ENCODE results near the gene LNPEP. TPM values are rescaled to one million over a fixed set of nuclear protein-coding genes. Genes with fewer than 3 reads are reported as not detected.

The LNPEP gene
- total RNA-seq, 1 experiment from 2014 or later = 18.8 TPM

GRCh38 chr5:97044052-97044451 is 108.2 kb downstream of the LNPEP start:
- no peak overlapping the region for H2AFZ ChIP-seq
- BruUV-seq (replicated peaks) = no TSS peak
- no peaks in the 10 kb centered on the region for H3K4me1 ChIP-seq (replicated peaks; ENCODE audit: insufficient read depth)
- no peak overlapping the region for H3K27ac ChIP-seq
- H3K36me3 ChIP-seq (ENCODE audit: low read depth) = no peaks in the 10 kb centered on the region
- CTCF ChIA-PET = no interaction called here
- no peaks in the 10 kb centered on the region for H3K9me2 ChIP-seq (ENCODE audit: insufficient read depth)
- POLR2A ChIA-PET (ENCODE audit: unreplicated experiment) = interaction anchor here (0.6 to 0.7 kb wide), 2 partner anchors 99 to 106 kb away, joined by 3 to 9 read pairs; no protein-coding TSS in a partner anchor
- H3K9me3 ChIP-seq (ENCODE audit: insufficient read depth, low read depth) = no peaks in the 10 kb centered on the region
- TF ChIP-seq EZH2 (IDR thresholded peaks at IDR 0.05; ENCODE audit: low read depth) (no peak), CTCF (conservative IDR thresholded peaks at IDR 0.05) (no peak; the same call in 1 of the 2 replicates)
- H3K79me2 ChIP-seq (ENCODE audit: low read depth) = no peaks in the 10 kb centered on the region
- H3K27me3 ChIP-seq (ENCODE audit: insufficient read depth, low read depth) = no peaks in the 10 kb centered on the region
- no peak for DNase-seq
- H3K4me3 ChIP-seq = no peak overlapping the region
- no peaks in the 10 kb centered on the region for H4K20me1 ChIP-seq (ENCODE audit: insufficient read depth)
- no peaks in the 10 kb centered on the region for H3F3A ChIP-seq (ENCODE audit: insufficient read depth, low read depth)
- intact Hi-C loops (cut with micrococcal nuclease; ENCODE audit: unreplicated experiment) = no loop called here
- H3K4me2 ChIP-seq = no peak overlapping the region

- H3K4me2 ChIP-seq = no peak overlapping the region
- no peaks in the 10 kb centered on the region for H3F3A ChIP-seq (ENCODE audit: insufficient read depth, low read depth)
- intact Hi-C loops (cut with micrococcal nuclease; ENCODE audit: unreplicated experiment) = no loop called here
- no peaks in the 10 kb centered on the region for H3K9me2 ChIP-seq (ENCODE audit: insufficient read depth)
- H3K4me3 ChIP-seq = no peak overlapping the region
- POLR2A ChIA-PET (ENCODE audit: unreplicated experiment) = no interaction called here
- no peaks in the 10 kb centered on the region for H3K9me3 ChIP-seq (ENCODE audit: insufficient read depth, low read depth)
- no TSS peak for BruUV-seq (replicated peaks)
- H3K79me2 ChIP-seq (ENCODE audit: low read depth) = no peaks in the 10 kb centered on the region
- no peaks in the 10 kb centered on the region for H4K20me1 ChIP-seq (ENCODE audit: insufficient read depth)
- TF ChIP-seq CTCF (conservative IDR thresholded peaks at IDR 0.05) (no peak), EZH2 (IDR thresholded peaks at IDR 0.05; ENCODE audit: low read depth) (no peak)
- no peaks in the 10 kb centered on the region for H3K27me3 ChIP-seq (ENCODE audit: insufficient read depth, low read depth)
- H3K27ac ChIP-seq = no peak overlapping the region
- CTCF ChIA-PET = no interaction called here
- H2AFZ ChIP-seq = no peak overlapping the region
- H3K36me3 ChIP-seq (ENCODE audit: low read depth) = no peaks in the 10 kb centered on the region
- H3K4me1 ChIP-seq (replicated peaks; ENCODE audit: insufficient read depth) = no peaks in the 10 kb centered on the region
- no peak for DNase-seq
These were observed 110.5 kb downstream of the LNPEP start for GRCh38 chr5:97046270-97046982.

- TF ChIP-seq EZH2 (IDR thresholded peaks at IDR 0.05; ENCODE audit: low read depth) (no peak), CTCF (conservative IDR thresholded peaks at IDR 0.05) (no peak)
- BruUV-seq (replicated peaks) = no TSS peak
- H3F3A ChIP-seq (ENCODE audit: insufficient read depth, low read depth) = no peaks in the 10 kb centered on the region
- no peak overlapping the region for H3K4me2 ChIP-seq
- intact Hi-C loops (cut with micrococcal nuclease; ENCODE audit: unreplicated experiment) = no loop called here
- no peaks in the 10 kb centered on the region for H3K79me2 ChIP-seq (ENCODE audit: low read depth)
- no peak overlapping the region for H3K27ac ChIP-seq
- no peaks in the 10 kb centered on the region for H3K36me3 ChIP-seq (ENCODE audit: low read depth)
- H3K27me3 ChIP-seq (ENCODE audit: insufficient read depth, low read depth) = no peaks in the 10 kb centered on the region
- no peak for DNase-seq
- no peaks in the 10 kb centered on the region for H4K20me1 ChIP-seq (ENCODE audit: insufficient read depth)
- ChIA-PET POLR2A (ENCODE audit: unreplicated experiment) (no interaction called here), CTCF (interaction anchor here (0.6 kb wide), 1 partner anchor 986 kb away, joined by 3 read pairs; no protein-coding TSS in a partner anchor)
- H2AFZ ChIP-seq = no peak overlapping the region
- H3K9me2 ChIP-seq (ENCODE audit: insufficient read depth) = no peaks in the 10 kb centered on the region
- no peaks in the 10 kb centered on the region for H3K4me1 ChIP-seq (replicated peaks; ENCODE audit: insufficient read depth)
- H3K9me3 ChIP-seq (ENCODE audit: insufficient read depth, low read depth) = no peaks in the 10 kb centered on the region
- H3K4me3 ChIP-seq = no peak overlapping the region
These were observed 111.2 kb downstream of the LNPEP start for GRCh38 chr5:97047076-97047475.
